AG04449 (cell line): ENCODE data around the gene ERC2.
"Not testable (repeated sequence)": the region's sequence is repeated elsewhere in the genome, so short reads cannot be mapped to it uniquely, and the experiment has no call there.

Source experiments
- CTCF ChIA-PET: fragments of 350-600 bp; formaldehyde crosslinking; extraction: SDS; loops from one replicate; lab custom pipeline; 2021; ENCODE audit warnings: antibody characterized with exemption; lab: Yijun Ruan, JAX
- POLR2A ChIA-PET: fragments of 400-600, 350-600 bp; formaldehyde crosslinking; extraction: SDS; loops from one replicate; lab custom pipeline; 2020; ENCODE audit warnings: antibody characterized with exemption, inconsistent platforms; lab: Yijun Ruan, JAX
- DNase-seq: peaks from one replicate; pipeline ENCODE4 v3.0.0-alpha.2; 2010; ENCODE audit warnings: low read depth, low spot score
- H3K4me3 ChIP-seq: 2 replicates; pipeline ENCODE4 v1.5.1; 2011; ENCODE audit warnings: low read depth, mild to moderate bottlenecking, control low read depth, low read length
- CTCF ChIP-seq: IDR thresholded peaks from one replicate; pipeline ENCODE4 v1.5.1; 2011; ENCODE audit warnings: mild to moderate bottlenecking, moderate library complexity, low read length, control low read depth, inconsistent platforms; ENCODE audit not compliant: insufficient read depth; ENCODE audit errors: missing control alignments

The ERC2 gene

GRCh38 chr3:55842204-55842603 lies 626.1 kb downstream of the ERC2 start:
- CTCF ChIA-PET: no interaction called here
- no peak for TF ChIP-seq CTCF
- POLR2A ChIA-PET: no interaction called here
- no peak overlapping the region for H3K4me3 ChIP-seq
- no peak for DNase-seq

GRCh38 chr3:55831876-55832275 lies 636.4 kb downstream of the ERC2 start:
- CTCF ChIA-PET, POLR2A ChIA-PET, DNase-seq, H3K4me3 ChIP-seq: not testable (repeated sequence)

- H3K4me3 ChIP-seq: no peak overlapping the region
- no peak for DNase-seq
- ChIA-PET CTCF (no interaction called here), POLR2A (no interaction called here)
- no peak for TF ChIP-seq CTCF
Observed at GRCh38 chr3:55828712-55829111, 639.6 kb downstream of the ERC2 start.

GRCh38 chr3:55827786-55828185 lies 640.5 kb downstream of the ERC2 start:
- POLR2A ChIA-PET: no interaction called here
- CTCF ChIA-PET: no interaction called here
- no peak for DNase-seq
- no peak for TF ChIP-seq CTCF
- H3K4me3 ChIP-seq: no peak overlapping the region

- ChIA-PET POLR2A (no interaction called here), CTCF (no interaction called here)
- TF ChIP-seq CTCF: no peak
- no peak for DNase-seq
- no peak overlapping the region for H3K4me3 ChIP-seq
Observed at GRCh38 chr3:55826731-55827496, 641.4 kb downstream of the ERC2 start.

GRCh38 chr3:55826097-55826496 lies 642.2 kb downstream of the ERC2 start:
- H3K4me3 ChIP-seq: no peak overlapping the region
- ChIA-PET CTCF (no interaction called here), POLR2A (no interaction called here)
- TF ChIP-seq CTCF: no peak
- no peak for DNase-seq

- ChIA-PET CTCF (no interaction called here), POLR2A (no interaction called here)
- no peak for TF ChIP-seq CTCF
- no peak overlapping the region for H3K4me3 ChIP-seq
- no peak for DNase-seq
Observed at GRCh38 chr3:55824406-55824805, 643.9 kb downstream of the ERC2 start.
